ENCODE results near the gene CAMSAP3.

Gene CAMSAP3

DNA sequence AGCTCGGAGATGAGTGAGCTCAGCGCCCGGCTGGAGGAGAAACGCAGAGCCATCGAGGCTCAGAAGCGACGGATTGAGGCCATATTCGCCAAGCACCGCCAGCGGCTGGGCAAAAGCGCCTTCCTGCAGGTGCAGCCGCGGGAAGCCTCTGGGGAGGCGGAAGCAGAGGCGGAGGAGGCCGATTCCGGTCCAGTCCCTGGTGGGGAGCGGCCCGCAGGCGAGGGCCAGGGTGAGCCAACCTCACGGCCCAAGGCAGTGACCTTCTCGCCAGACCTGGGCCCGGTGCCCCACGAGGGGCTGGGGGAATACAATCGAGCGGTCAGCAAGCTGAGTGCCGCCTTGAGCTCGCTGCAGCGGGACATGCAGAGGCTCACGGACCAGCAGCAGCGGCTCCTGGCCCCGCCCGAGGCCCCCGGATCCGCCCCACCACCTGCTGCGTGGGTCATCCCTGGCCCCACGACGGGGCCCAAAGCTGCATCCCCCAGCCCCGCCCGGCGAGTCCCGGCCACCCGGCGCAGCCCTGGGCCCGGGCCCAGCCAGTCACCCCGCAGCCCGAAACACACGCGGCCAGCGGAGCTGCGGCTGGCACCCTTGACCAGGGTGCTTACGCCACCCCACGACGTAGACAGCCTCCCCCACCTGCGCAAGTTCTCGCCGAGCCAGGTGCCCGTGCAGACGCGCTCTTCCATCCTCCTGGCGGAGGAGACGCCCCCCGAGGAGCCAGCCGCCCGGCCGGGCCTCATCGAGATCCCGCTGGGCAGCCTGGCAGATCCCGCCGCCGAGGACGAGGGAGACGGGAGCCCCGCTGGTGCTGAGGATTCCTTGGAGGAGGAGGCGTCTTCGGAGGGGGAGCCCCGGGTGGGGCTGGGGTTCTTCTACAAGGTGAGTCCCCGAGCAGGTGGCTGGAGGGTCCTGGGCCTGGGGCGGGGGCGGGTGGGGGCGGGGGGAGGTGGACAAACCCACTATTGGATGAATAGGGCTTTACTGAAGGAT, 16.9 kb downstream of the CAMSAP3 start:
- Histone ChIP-seq H3K4me1 (no peaks in the 10 kb centered on the region), H3K27me3 (ENCODE audit: low read depth) (no peaks in the 10 kb centered on the region), H3K36me3 (replicated peaks) (peaks cover 9% of the 10 kb centered on the region), H3K4me3 (no peak overlapping the region), H3K9me3 (no peaks in the 10 kb centered on the region)
- in situ Hi-C loops (cut with MboI; ENCODE audit: low sequenced_read_pairs): no loop called here
- DNase-seq (ENCODE audit: low spot score in 2 of 2): no peak

DNA sequence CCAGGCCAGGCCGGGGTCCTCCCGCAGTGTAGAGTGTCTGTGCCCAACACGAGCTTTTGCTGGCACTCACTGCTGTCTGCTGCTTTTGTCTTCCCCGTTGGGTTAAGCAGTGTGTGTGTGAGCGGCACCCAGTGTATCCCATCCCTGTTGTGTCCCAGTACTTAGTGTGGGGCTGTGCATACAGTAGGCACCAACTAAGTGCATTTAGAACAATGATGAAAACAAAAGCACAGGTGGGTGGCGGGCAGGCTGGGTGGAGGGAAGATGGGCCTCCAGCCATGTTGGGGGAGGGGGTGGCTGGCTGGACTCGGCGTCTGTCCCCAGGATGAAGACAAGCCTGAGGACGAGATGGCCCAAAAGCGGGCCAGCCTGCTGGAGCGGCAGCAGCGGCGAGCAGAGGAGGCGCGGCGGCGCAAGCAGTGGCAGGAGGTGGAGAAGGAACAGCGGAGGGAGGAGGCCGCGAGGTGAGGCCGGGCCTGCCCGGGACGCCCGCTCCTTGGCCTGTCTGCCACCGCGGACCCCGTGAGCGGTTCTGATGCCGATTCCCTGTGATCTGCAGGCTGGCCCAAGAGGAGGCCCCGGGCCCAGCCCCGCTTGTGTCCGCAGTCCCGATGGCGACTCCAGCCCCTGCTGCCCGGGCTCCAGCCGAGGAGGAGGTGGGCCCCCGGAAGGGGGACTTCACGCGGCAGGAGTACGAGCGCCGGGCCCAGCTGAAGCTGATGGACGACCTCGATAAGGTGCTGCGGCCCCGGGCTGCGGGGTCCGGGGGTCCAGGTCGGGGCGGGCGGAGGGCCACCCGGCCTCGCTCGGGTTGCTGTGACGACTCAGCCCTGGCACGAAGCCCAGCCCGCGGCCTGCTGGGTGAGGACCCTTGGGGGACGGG, 19.4 kb downstream of the CAMSAP3 start:
- in situ Hi-C loops (cut with MboI; ENCODE audit: low sequenced_read_pairs): no loop called here
- no peak for DNase-seq (ENCODE audit: low spot score in 2 of 2)
- no peaks in the 10 kb centered on the region for H3K4me1 ChIP-seq
- no peaks in the 10 kb centered on the region for H3K27me3 ChIP-seq (ENCODE audit: low read depth)
- no peaks in the 10 kb centered on the region for H3K9me3 ChIP-seq
- no peak overlapping the region for H3K4me3 ChIP-seq
- peaks cover 26% of the 10 kb centered on the region for H3K36me3 ChIP-seq (replicated peaks)

DNA sequence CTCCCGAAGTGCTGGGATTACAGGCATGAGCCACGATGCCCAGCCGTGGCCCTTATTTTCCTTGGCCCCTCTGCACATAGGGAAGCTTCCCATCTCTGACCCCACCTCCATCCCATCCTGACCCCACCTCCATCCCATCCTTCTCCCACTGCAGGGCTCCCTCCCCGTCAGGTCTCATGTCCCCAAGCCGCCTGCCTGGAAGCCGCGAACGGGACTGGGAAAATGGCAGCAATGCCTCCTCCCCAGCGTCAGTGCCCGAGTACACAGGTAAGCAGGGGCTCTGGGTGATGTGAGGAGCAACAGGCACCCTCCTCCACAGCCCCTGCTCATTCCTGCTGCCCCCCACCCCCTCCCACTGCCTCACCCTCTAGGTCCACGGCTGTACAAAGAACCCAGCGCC, 21.5 kb downstream of the CAMSAP3 start:
- DNase-seq (ENCODE audit: low spot score in 2 of 2): no peak
- peaks cover 31% of the 10 kb centered on the region for H3K36me3 ChIP-seq (replicated peaks)
- no peak overlapping the region for H3K4me3 ChIP-seq
- no peaks in the 10 kb centered on the region for H3K9me3 ChIP-seq
- H3K27me3 ChIP-seq (ENCODE audit: low read depth): no peaks in the 10 kb centered on the region
- in situ Hi-C loops (cut with MboI; ENCODE audit: low sequenced_read_pairs): no loop called here
- no peaks in the 10 kb centered on the region for H3K4me1 ChIP-seq

DNA sequence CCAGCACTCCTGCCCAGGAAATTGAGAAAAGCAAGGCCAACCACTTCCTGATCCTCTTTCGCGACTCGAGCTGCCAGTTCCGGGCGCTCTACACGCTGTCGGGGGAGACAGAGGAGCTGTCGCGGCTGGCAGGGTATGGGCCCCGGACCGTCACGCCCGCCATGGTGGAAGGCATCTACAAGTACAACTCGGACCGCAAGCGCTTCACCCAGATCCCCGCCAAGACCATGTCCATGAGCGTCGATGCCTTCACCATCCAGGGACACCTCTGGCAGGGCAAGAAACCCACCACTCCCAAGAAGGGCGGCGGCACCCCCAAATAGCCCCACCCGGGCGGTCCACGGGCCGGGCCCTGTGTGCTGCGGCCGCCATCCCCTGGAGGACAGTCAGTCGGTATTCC, 22.1 kb downstream of the CAMSAP3 start:
- Histone ChIP-seq H3K9me3 (no peaks in the 10 kb centered on the region), H3K4me3 (no peak overlapping the region), H3K27me3 (ENCODE audit: low read depth) (no peaks in the 10 kb centered on the region), H3K36me3 (replicated peaks) (peaks cover 37% of the 10 kb centered on the region), H3K4me1 (no peaks in the 10 kb centered on the region)
- DNase-seq (ENCODE audit: low spot score in 2 of 2): no peak
- in situ Hi-C loops (cut with MboI; ENCODE audit: low sequenced_read_pairs): no loop called here

DNA sequence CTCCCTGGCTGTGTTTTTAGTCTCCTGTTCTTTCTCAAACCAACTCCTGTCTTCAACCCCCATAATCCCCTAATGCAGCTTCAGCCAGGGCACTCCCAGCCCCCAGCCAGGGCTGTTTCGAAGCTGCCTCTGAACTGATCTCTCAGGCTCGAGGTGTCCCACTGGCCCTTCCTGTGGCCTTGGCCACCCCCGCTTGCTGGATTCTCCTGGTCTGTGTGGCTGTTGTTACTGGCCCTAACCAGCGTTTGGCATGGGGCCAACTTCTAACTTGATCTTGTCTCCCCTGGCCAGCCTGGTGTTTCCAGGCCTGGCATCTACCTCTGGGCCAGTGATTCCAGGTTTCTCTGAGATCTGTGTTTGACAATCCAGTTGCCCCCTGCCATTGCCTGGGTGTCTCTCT, 22.7 kb downstream of the CAMSAP3 start:
- no peak for DNase-seq (ENCODE audit: low spot score in 2 of 2)
- Histone ChIP-seq H3K4me3 (no peak overlapping the region), H3K9me3 (no peaks in the 10 kb centered on the region), H3K4me1 (no peaks in the 10 kb centered on the region), H3K36me3 (replicated peaks) (peaks cover 41% of the 10 kb centered on the region), H3K27me3 (ENCODE audit: low read depth) (no peaks in the 10 kb centered on the region)
- in situ Hi-C loops (cut with MboI; ENCODE audit: low sequenced_read_pairs): no loop called here

DNA sequence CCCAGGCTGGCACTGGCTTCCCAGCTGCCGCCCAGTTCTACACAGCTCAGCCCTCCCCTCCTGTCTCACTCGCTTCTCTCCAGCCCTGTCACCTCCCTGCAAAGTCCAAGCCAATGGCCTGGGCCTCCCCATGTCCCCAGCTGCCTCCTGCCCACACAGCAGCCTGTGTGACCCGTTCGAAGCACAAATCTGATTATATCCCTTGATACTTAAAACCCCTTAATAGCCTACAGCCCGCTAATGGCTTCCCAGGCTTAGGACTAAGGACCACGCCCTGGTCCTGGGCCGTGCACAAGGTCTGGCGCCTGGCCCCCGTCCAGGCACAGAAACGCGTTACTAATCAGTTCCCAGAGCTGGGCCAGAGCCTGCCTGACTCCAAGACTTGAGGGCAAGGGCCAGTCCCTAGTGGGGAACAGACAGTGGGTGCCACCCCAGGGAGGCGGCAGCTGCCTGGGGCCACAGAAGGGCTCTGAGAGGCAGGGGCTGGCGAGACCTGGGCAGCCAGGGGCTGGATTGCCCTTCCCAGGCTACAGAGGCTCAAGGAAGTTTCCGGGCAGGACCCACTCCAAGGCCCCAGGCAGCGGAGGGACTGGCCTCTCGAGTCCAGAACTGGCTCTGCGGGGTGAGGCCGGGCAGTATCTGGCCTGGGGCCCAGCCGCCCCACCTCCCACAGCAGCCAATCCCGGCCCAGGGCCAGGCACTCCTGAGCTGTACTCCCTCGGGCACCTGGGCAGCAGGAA, 23.3 kb downstream of the CAMSAP3 start:
- peaks cover 41% of the 10 kb centered on the region for H3K36me3 ChIP-seq (replicated peaks)

DNA sequence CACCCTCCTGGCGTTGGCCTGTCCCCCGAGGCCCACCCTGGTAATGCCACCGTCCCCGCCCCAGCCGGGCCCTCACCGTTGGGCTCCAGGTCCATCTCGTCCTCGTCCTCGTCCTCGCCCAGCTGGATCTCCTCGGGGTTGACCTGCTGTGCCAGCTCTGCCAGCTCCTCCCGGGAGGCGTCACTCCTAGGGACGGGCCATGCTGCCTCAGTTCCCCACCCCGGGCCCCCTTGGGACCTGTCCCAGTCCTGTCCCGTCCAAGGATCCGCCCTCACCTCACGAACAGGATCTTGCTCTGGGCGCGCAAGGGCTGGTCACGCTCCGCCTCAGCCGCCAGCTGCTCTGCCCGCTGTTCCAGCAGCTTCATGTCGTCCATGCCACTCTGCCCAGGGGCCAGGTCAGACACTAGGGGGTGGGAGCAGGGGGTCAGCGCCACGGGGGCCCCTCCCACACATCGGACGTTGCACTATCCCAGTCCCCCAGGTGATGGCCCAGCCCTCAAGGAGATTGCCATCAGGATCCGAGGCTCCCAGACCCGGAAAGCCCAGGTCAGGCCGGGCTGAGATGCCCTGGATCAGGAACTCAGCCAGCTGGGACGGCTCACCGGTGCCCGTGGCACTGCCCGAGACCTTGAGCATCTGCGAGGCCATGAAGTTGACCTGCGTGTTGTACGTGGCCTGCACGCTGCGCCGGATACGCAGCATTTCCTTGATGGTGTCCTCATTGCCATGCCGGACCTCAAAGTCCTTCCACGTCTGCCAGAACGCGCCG, 24.2 kb downstream of the CAMSAP3 start:
- no peaks in the 10 kb centered on the region for H3K27me3 ChIP-seq (ENCODE audit: low read depth)
- peaks cover 41% of the 10 kb centered on the region for H3K36me3 ChIP-seq (replicated peaks)
- DNase-seq (ENCODE audit: low spot score in 2 of 2): no peak
- no peaks in the 10 kb centered on the region for H3K4me1 ChIP-seq
- no peak overlapping the region for H3K4me3 ChIP-seq
- in situ Hi-C loops (cut with MboI; ENCODE audit: low sequenced_read_pairs): no loop called here
- no peaks in the 10 kb centered on the region for H3K9me3 ChIP-seq

More for the DNA sequence above, 23.3 kb downstream of the CAMSAP3 start:
- in situ Hi-C loops (cut with MboI; ENCODE audit: low sequenced_read_pairs): no loop called here
- H3K4me3 ChIP-seq: no peak overlapping the region
- no peaks in the 10 kb centered on the region for H3K9me3 ChIP-seq
- no peaks in the 10 kb centered on the region for H3K4me1 ChIP-seq
- H3K27me3 ChIP-seq (ENCODE audit: low read depth): no peaks in the 10 kb centered on the region
- DNase-seq (ENCODE audit: low spot score in 2 of 2): no peak

DNA sequence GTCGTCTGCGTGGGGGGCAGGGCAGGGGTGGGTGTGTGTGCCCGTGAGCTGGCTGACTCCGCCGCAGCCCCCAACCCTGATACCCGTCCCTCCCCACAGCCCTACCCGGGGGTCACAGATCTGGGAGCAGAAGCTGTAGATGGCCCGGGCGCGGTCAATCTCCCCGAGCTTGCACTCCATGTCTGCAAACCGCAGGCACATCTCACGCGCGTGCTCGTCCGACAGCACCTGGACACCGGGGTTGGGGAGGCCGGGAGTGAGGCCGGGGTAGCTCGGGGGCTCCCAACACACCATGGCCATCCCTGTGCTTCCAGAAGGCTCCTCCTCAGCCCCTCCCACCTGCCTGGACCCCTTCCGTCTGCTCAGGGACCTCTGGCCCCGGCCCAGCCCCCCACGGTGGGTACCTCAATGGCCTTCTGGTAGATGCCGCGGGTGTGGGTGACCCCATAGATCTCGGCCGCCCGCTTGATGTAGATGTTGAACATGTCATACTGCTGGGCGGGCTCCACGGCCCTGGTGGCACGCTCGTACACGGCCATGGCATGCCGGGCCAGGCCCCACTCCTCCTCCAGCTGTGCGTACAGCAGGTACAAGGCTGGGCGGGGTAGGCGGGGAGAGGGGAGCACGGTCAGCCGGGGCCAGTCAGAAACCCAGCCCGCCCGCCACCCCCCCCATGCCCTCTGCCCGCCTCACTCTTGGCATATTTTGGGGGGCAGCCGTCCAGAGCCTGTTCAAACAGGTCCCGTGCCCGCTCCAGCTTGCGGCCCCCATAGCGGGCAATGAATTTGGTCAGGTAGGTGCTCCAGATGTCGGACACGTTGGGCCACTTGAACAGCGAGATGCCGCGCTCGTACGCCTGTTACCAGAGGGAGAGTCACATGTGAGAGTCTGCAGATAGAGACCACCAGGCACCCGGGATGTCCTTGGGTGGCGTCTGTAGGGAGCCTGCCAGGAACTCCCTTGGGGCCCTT, 25.1 kb downstream of the CAMSAP3 start:
- peaks cover 41% of the 10 kb centered on the region for H3K36me3 ChIP-seq (replicated peaks)
- DNase-seq (ENCODE audit: low spot score in 2 of 2): no peak

DNA sequence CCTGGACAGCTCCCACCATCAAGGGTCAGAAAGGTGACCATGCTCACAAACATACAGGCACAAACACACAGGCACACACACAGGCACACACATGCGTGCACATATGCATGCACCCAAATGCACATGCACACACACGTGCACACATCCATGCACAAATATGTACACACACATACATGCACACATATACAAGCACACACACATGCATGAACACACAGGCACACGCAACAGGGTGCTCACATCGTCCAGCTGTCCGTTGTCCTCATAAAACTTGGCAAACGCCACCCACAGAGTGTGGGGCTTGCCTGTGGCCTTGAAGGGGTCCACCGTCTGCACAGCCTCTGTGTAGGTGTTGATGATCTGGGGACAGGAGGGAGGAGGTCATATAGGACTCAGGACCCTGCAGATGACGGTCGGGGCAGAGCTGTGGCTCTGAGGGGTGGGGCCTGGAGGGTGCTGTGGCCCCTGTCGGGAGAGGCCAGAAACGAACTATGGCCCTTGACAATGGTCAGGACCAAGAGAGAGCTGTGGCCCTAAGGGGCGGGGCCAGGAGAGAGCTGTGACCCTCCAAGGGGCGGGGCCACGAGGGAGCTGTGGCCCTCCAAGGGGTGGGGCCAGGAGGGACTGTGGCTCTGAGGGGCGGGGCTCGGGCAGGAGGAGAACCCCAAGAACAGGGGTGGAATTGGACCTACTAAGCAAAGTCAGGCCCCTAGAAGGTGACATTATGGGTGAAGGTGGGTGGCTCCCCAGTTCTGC, 27.4 kb downstream of the CAMSAP3 start:
- no peaks in the 10 kb centered on the region for H3K27me3 ChIP-seq (ENCODE audit: low read depth)
- no peaks in the 10 kb centered on the region for H3K9me3 ChIP-seq
- H3K4me3 ChIP-seq: no peak overlapping the region
- H3K36me3 ChIP-seq (replicated peaks): peaks cover 47% of the 10 kb centered on the region
- DNase-seq (ENCODE audit: low spot score in 2 of 2): peak in 1 of 2 experiments; percentile 42
- H3K4me1 ChIP-seq: 0 out of 2 replicates have a peak, but pooled peaks cover under 1% of the 10 kb centered on the region
- in situ Hi-C loops (cut with MboI; ENCODE audit: low sequenced_read_pairs): no loop called here

More for the DNA sequence above, 25.1 kb downstream of the CAMSAP3 start:
- H3K4me1 ChIP-seq: no peaks in the 10 kb centered on the region
- H3K27me3 ChIP-seq (ENCODE audit: low read depth): no peaks in the 10 kb centered on the region
- H3K9me3 ChIP-seq: no peaks in the 10 kb centered on the region
- H3K4me3 ChIP-seq: no peak overlapping the region
- in situ Hi-C loops (cut with MboI; ENCODE audit: low sequenced_read_pairs): no loop called here

DNA sequence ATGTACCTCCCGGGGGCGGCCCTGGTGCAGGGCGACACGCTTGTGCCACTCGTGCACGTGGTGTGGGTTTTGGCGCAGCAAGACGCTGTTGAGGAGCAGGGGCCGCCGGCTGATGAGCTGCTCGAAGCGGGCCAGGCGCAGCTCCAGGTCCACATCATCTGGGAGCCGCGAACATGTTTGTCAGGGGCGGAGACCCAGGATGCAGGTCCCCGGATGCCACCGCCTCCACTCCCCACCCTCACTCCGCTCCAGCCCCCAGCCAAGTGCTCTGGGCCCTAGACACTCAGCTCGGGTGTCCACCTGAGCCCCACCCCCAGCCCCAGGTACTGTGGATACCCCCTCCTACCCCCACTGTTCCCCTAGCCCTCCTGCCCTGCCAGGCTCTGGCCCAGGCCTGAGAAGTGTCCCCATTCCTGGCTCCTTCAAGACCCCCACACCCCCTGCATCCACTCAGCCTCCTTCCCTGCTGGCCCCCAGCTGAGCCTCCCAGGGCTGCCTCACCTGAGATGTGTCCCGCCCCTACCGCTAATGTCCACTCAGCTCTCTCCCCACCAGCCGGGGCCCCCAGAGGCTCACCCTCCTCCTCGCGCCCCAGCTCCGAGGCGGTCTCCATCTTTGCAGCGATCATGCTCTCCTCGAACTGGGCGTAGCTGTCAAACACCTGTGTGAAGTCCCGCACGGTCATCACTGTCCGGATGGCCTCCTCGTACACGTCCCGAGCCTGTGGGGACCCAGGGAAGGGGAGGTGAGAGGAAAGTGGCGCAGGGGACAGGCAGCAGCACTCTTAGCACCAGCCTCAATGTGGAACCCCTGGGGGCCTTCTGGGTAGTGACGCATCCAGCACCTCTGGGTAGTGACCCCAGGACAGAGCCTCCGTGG, 28.3 kb downstream of the CAMSAP3 start:
- no peak for DNase-seq (ENCODE audit: low spot score in 2 of 2)
- Histone ChIP-seq H3K4me3 (no peak overlapping the region), H3K9me3 (no peaks in the 10 kb centered on the region), H3K27me3 (ENCODE audit: low read depth) (no peaks in the 10 kb centered on the region), H3K4me1 (peaks cover 5% of the 10 kb centered on the region; the same call in 1 of the 2 replicates), H3K36me3 (replicated peaks) (peaks cover 43% of the 10 kb centered on the region)
- in situ Hi-C loops (cut with MboI; ENCODE audit: low sequenced_read_pairs): no loop called here

DNA sequence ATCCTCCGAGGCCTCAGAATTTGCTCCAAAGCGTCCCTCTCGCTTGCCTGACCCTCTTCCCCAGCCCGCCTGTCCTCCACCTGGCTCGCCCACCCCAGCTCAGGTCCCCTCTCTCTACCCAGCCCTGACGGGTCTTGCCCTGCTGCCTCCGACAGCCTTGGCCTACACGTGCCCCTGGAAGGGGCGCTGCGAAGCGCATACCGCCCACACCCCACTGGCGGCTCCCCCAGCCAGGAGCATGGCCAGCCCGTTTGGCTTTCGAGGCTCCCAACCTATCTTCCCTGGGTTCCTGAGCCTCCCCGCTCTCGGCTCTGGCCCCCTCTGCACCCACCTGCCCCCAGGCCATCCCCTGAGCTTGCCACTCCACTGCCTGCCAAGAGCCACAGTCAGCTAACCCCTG, 29.1 kb downstream of the CAMSAP3 start:
- no peaks in the 10 kb centered on the region for H3K27me3 ChIP-seq (ENCODE audit: low read depth)
- no peaks in the 10 kb centered on the region for H3K9me3 ChIP-seq
- no peak overlapping the region for H3K4me3 ChIP-seq
- peaks cover 5% of the 10 kb centered on the region; the same call in 1 of the 2 replicates for H3K4me1 ChIP-seq
- no peak for DNase-seq (ENCODE audit: low spot score in 2 of 2)
- H3K36me3 ChIP-seq (replicated peaks): peaks cover 38% of the 10 kb centered on the region
- in situ Hi-C loops (cut with MboI; ENCODE audit: low sequenced_read_pairs): no loop called here

Measured in HAP-1 (cell line).